NK-92 treated with Interleukin-12 subunit alpha and Interleukin-12 subunit beta, amount 100 ng/mL, for 24 hours (cell line): ENCODE results near the gene SMTNL1.

Source experiments
- DNase-seq: peaks from one replicate; lab custom pipeline; 2025; lab: John Stamatoyannopoulos, UW

Gene SMTNL1

GRCh38 chr11:57588046-57588710, 50.8 kb downstream of the SMTNL1 start:
- no peak for DNase-seq

- no peak for DNase-seq
These were observed 59.0 kb downstream of the SMTNL1 start for GRCh38 chr11:57596266-57596885.

GRCh38 chr11:57597461-57597915, 60.1 kb downstream of the SMTNL1 start, which contains the start of gene SERPING1:
Gene SERPING1, plus strand, starts transcription at chr11:57597685. Its CDS starts 586 bp downstream, at chr11:57598271.
- no peak for DNase-seq

GRCh38 chr11:57597916-57598830, 60.8 kb downstream of the SMTNL1 start:
- DNase-seq: no peak

- DNase-seq: no peak
These were observed 61.4 kb downstream of the SMTNL1 start for GRCh38 chr11:57598831-57599155.

- DNase-seq: no peak
These were observed 62.0 kb downstream of the SMTNL1 start for GRCh38 chr11:57599381-57599780.
